Mesendoderm (in vitro differentiated cells): ENCODE results near the gene TBCD. TPM values are rescaled to one million over a fixed set of nuclear protein-coding genes. Genes with fewer than 3 reads are reported as not detected.

Source experiments
- DNase-seq: peaks from one replicate; pipeline ENCODE4 v3.0.0; 2013
- H2AK5ac ChIP-seq: 2 replicates; pipeline ENCODE4 v1.6.1; 2013; ENCODE audit warnings: low read length, inconsistent platforms
- H2BK120ac ChIP-seq: 2 replicates; pipeline ENCODE4 v1.6.1; 2013; ENCODE audit warnings: low read depth, mild to moderate bottlenecking, low read length, moderate library complexity, mixed read lengths
- H2BK15ac ChIP-seq: replicated peaks from 2 replicates; pipeline ENCODE4 v1.6.1; 2013; ENCODE audit warnings: low read depth, mild to moderate bottlenecking, moderate library complexity
- H2BK5ac ChIP-seq: 2 replicates; pipeline ENCODE4 v1.6.1; 2013; ENCODE audit warnings: low read length, inconsistent platforms
- H3K18ac ChIP-seq: 2 replicates; pipeline ENCODE4 v1.6.1; 2013; ENCODE audit warnings: mild to moderate bottlenecking, low read length, mixed read lengths
- H3K23ac ChIP-seq: one replicate; pipeline ENCODE4 v1.6.1; 2013; ENCODE audit warnings: low read length
- H3K27ac ChIP-seq: 2 replicates; pipeline ENCODE4 v1.5.1; 2013; ENCODE audit warnings: low read depth, mild to moderate bottlenecking, inconsistent platforms, low read length, moderate library complexity
- H3K27me3 ChIP-seq: 2 replicates; pipeline ENCODE4 v1.6.1; 2013; ENCODE audit warnings: low read length, control low read depth, mild to moderate bottlenecking, inconsistent platforms; ENCODE audit not compliant: insufficient read depth, poor library complexity
- H3K36me3 ChIP-seq: 2 replicates; pipeline ENCODE4 v1.6.1; 2013; ENCODE audit warnings: low read length, inconsistent platforms; ENCODE audit not compliant: control insufficient read depth, insufficient read depth
- H3K4ac ChIP-seq: one replicate; pipeline ENCODE4 v1.6.1; 2013; ENCODE audit warnings: low read depth, mild to moderate bottlenecking, low read length, moderate library complexity
- H3K4me1 ChIP-seq: 2 replicates; pipeline ENCODE4 v1.6.1; 2013; ENCODE audit warnings: low read depth, low read length, inconsistent platforms; ENCODE audit not compliant: control insufficient read depth
- H3K4me2 ChIP-seq: 2 replicates; pipeline ENCODE4 v1.6.1; 2013; ENCODE audit warnings: low read length
- H3K4me3 ChIP-seq: 2 replicates; pipeline ENCODE4 v1.5.1; 2013; ENCODE audit warnings: mild to moderate bottlenecking, low read length
- H3K56ac ChIP-seq: one replicate; pipeline ENCODE4 v1.6.1; 2013; ENCODE audit warnings: low read length
- H3K79me1 ChIP-seq: 2 replicates; pipeline ENCODE4 v1.6.1; 2013; ENCODE audit warnings: low read length, inconsistent platforms
- H3K79me2 ChIP-seq: 2 replicates; pipeline ENCODE4 v1.6.1; 2013; ENCODE audit warnings: mild to moderate bottlenecking, low read length; ENCODE audit not compliant: control insufficient read depth, insufficient read depth
- H3K9ac ChIP-seq: 2 replicates; pipeline ENCODE4 v1.6.1; 2013; ENCODE audit warnings: low read length, inconsistent platforms
- H4K5ac ChIP-seq: one replicate; pipeline ENCODE4 v1.6.1; 2013; ENCODE audit warnings: low read length
- H4K8ac ChIP-seq: one replicate; pipeline ENCODE4 v1.6.1; 2013; ENCODE audit warnings: low read depth, mild to moderate bottlenecking, control low read depth, low read length, moderate library complexity
- WGBS: extraction: QIAGEN DNeasy Blood & Tissue Kit; methylation state at CpG from one replicate; pipeline ENCODE4 v1.1.7; 2013; ENCODE audit warnings: low lambda C conversion rate, missing lambda C conversion rate; ENCODE audit not compliant: insufficient coverage; ENCODE audit errors: extremely low coverage; 5-methylcytosine and 5-hydroxymethylcytosine counted together
- polyA plus RNA-seq, 2 experiments: library from polyadenylated mRNA; stranded (reverse); fragments of 200-250 nt; gene quantifications; one replicate each; pipeline ENCODE4 v1.2.3, GENCODE V29; 2013

TBCD gene
- polyA plus RNA-seq (2013, experiment 1 of 2), result 43.3 TPM
- 41.0 TPM for polyA plus RNA-seq (2013, experiment 2 of 2)

DNA sequence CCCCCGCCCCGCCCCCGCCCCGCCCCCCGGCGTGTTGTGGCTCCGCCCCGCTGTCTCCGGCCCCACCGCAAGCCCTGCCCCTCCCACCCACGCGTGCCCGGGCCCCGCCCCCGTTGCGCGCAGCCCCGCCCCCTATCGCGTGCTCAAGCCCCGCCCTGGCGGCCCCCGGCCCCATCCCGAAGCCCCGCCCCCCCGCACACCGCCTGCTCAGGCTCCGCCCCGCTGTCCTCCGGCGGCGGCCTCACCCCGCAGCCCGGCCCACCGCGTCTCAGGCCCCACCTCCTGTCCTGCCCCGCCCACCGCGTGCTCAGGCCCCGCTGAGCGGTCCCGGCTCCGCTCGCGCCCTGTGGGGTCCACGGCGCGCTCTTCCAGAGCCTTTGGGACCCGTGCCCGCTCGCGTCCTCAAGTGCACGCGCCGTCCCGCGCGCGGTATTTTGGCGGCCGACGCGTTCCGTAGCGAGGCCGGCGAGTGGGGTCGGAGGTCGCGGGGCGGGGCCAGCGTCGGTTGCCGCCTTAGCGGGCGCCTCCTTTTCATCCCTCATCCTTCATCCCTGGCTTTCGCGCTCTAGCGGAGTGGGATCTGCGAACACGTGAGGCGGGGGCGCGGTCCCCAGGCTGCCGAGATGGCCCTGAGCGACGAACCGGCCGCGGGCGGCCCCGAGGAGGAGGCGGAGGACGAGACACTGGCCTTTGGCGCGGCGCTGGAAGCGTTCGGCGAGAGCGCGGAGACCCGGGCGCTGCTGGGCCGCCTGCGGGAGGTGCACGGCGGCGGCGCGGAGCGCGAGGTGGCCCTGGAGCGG is at the start of gene TBCD:
Gene TBCD (plus strand): TSS at position 495 of the 800 bp plus-strand sequence. CDS start 129 bp downstream, at position 624.
- Histone ChIP-seq H3K56ac (peak within 1 kb of the TSS; percentile 98), H2BK120ac (no peak within 1 kb of the TSS), H2BK15ac (no peak within 1 kb of the TSS), H3K4ac (peak within 1 kb of the TSS; percentile 87), H2BK5ac (peak within 1 kb of the TSS; percentile 78), H4K8ac (no peak within 1 kb of the TSS), H3K36me3 (peaks cover 3% of the 10 kb centered on the region), H4K5ac (no peak within 1 kb of the TSS), H3K4me2 (peak within 1 kb of the TSS; percentile 90), H3K4me3 (peak within 1 kb of the TSS; percentile 92), H3K27ac (peak within 1 kb of the TSS; percentile 68), H3K27me3 (no peaks in the 10 kb centered on the region), H3K18ac (peak within 1 kb of the TSS; percentile 42), H3K4me1 (peaks cover 10% of the 10 kb centered on the region), H3K79me1 (peaks cover 11% of the 10 kb centered on the region), H3K9ac (peak within 1 kb of the TSS; percentile 95), H3K79me2 (peaks cover 14% of the 10 kb centered on the region), H2AK5ac (no peak within 1 kb of the TSS), H3K23ac (peak within 1 kb of the TSS; percentile 99)
- peak; percentile 88 for DNase-seq
- WGBS, result no CpG with 5 or more reads among the region's 114 CpGs

DNA sequence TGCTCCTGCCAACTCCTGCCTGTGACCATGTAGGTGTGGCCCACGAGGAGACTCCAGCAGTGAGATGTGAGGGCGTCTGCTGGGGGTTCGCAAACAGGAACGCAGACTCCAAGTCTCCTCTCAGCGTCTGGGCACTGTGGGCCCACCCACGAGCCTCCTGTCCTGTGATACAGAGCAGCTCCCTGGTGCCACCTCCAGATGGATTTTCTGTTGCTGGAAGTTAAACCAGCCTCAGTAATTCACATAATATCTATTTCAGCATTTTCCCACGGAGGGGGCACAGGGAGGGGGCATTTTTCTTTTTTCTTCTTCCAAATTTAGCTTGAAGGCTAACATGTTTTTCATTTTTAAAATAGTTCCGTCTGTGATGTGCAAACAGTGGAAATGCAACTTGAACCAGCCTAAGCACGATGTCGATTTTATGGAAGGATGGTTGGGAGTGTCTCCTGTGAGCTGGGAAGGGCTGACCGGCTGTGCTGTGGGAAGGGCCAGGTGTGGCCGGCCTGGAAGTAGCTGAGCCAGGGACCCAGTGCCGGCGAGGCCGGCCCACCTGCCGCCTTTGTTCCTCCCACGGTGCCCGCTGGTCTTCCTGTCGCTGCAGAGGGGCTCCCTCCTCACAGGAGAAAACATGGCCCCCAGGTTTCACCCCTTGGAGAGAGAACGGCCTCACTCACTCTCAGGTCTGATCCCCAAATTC is 49.5 kb upstream of the TBCD start:
- H3K79me1 ChIP-seq, result no peaks in the 10 kb centered on the region
- H3K18ac ChIP-seq, result no peak overlapping the region
- no peak overlapping the region for H3K56ac ChIP-seq
- H3K9ac ChIP-seq, result no peak overlapping the region
- H3K4ac ChIP-seq, result no peak overlapping the region
- DNase-seq, result no peak
- no peak overlapping the region for H2AK5ac ChIP-seq
- no peak overlapping the region for H2BK15ac ChIP-seq
- H3K23ac ChIP-seq, result no peak overlapping the region
- H2BK120ac ChIP-seq, result no peak overlapping the region
- no peak overlapping the region for H3K27ac ChIP-seq
- no peak overlapping the region for H4K5ac ChIP-seq
- H3K4me3 ChIP-seq, result no peak overlapping the region
- no peaks in the 10 kb centered on the region for H3K36me3 ChIP-seq
- H3K4me1 ChIP-seq, result no peaks in the 10 kb centered on the region
- no peak overlapping the region for H2BK5ac ChIP-seq
- H3K4me2 ChIP-seq, result no peak overlapping the region
- no CpG with 5 or more reads among the region's 20 CpGs for whole genome bisulfite sequencing
- no peak overlapping the region for H4K8ac ChIP-seq
- H3K27me3 ChIP-seq, result peaks cover 7% of the 10 kb centered on the region
- H3K79me2 ChIP-seq, result no peaks in the 10 kb centered on the region

DNA sequence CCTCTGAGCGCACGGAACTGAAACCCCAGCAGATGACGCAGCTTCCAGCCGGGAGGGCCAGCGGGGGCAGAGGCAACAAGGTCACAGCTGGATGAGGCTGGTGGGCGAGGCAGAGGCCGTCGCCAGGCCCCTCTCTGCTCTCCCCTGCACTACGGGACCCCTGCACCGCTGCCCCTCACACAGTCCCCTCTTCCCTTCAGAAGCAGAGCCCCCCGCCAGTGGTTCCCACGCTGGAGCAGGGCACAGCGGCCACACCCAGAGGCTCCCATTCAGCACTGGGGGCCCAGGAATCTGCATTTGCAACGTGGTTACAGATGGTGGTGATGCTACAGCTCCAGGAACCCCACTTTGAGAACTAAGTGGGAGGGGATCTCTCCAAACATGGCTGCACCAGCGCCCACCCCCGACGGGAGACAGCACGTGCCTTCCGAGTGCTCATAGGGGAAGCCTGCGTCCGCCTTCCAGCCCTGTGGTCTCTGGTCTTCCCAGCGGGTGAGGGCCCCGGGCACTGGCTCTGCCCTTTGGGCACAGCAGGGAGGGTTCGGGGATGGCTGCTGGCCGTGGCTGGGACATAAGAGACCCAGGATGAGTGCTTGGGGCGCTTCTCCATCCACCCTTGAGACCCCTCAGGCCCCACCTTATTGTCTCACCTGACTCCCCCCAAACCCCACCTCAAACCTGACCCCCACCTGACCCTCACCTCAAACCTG is 48.7 kb upstream of the TBCD start:
- H3K18ac ChIP-seq, result no peak overlapping the region

DNA sequence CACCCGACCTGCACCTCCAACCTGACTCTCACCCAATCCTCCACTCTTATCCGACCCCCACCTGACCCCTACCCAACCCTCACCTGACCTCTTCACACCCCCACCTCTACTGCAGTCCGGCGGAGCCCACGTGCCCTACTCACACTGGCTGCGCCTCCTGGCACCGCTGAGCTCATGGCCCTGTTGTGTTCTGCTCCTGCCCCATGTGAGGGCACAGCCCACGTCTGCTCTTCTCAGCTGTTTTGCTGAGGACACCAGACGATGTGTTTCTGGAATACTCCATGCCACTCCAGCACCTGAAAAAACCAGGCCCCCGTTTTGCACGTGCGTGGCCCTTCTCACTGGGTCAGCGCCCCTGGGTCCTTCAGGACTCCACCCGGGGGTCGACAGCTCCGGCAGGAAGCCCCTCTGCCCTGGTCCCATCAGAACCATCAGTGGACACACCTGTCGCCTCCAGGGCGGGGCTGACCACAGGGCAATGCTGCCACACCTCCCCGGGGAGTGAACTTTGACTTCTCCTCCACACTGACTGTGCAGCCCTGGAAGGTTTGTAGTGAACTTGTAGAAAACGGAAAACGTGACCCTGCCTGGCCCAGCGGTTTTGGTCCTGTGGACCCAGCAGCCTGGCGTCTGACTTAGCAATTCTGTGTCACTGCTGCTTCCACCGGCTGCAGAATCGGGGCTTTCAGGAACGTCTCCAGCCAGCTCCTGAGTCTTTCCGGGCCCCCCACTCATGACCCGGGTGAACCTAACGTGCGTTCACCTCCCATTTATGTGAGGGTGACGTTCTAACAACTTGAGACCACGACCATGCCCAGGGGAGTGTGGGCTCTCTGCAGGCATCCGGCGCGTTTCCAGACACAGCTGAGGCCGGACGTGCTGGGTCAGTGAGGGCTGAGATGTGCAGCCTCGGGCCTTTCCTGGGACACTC is 47.7 kb upstream of the TBCD start:
- no CpG with 5 or more reads among the region's 38 CpGs for WGBS

More for the DNA sequence above, 48.7 kb upstream of the TBCD start:
- Histone ChIP-seq H3K4ac (no peak overlapping the region), H4K8ac (no peak overlapping the region), H3K9ac (no peak overlapping the region), H3K79me2 (no peaks in the 10 kb centered on the region), H2AK5ac (no peak overlapping the region), H3K27ac (no peak overlapping the region), H4K5ac (no peak overlapping the region), H3K23ac (no peak overlapping the region), H3K56ac (no peak overlapping the region), H2BK120ac (no peak overlapping the region), H2BK5ac (no peak overlapping the region), H3K27me3 (no peaks in the 10 kb centered on the region), H3K36me3 (no peaks in the 10 kb centered on the region), H3K4me1 (no peaks in the 10 kb centered on the region), H3K4me2 (no peak overlapping the region), H3K4me3 (no peak overlapping the region), H3K79me1 (no peaks in the 10 kb centered on the region), H2BK15ac (no peak overlapping the region)
- no peak for DNase-seq
- WGBS, result no CpG with 5 or more reads among the region's 26 CpGs

DNA sequence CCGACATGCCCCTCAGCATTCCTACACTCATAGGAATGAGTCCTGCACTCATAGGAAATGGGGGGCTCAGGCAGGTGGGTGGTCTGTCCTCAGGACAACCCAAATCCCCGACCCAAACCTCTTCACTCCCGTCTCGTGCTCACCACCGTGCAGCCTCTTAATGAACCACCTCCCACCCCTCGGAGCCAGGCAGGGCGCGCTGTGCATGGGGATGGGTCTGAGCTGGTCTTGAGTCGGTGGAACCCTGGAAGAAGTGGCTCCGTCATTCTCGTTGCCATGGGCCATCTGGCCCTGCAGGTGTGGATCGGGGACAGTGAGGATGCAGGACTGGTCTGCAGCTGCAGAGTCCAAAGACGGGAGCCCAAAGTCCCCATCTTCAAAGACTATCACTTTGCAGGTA is 47.0 kb upstream of the TBCD start:
- Histone ChIP-seq H4K5ac (no peak overlapping the region), H2BK15ac (no peak overlapping the region), H2BK5ac (no peak overlapping the region), H3K4me1 (no peaks in the 10 kb centered on the region), H3K79me1 (no peaks in the 10 kb centered on the region), H3K4me3 (no peak overlapping the region), H3K9ac (no peak overlapping the region), H2AK5ac (no peak overlapping the region), H2BK120ac (no peak overlapping the region), H3K4me2 (no peak overlapping the region), H3K79me2 (no peaks in the 10 kb centered on the region), H3K36me3 (no peaks in the 10 kb centered on the region), H3K27me3 (no peaks in the 10 kb centered on the region), H3K4ac (no peak overlapping the region), H3K23ac (no peak overlapping the region), H3K56ac (no peak overlapping the region), H3K27ac (no peak overlapping the region), H3K18ac (no peak overlapping the region), H4K8ac (no peak overlapping the region)
- DNase-seq, result no peak
- WGBS, result no CpG with 5 or more reads among the region's 13 CpGs

More for the DNA sequence above, 47.7 kb upstream of the TBCD start:
- Histone ChIP-seq H4K8ac (no peak overlapping the region), H2BK15ac (no peak overlapping the region), H4K5ac (no peak overlapping the region), H3K4me3 (no peak overlapping the region), H3K27ac (no peak overlapping the region), H3K56ac (no peak overlapping the region), H3K9ac (no peak overlapping the region), H3K4me1 (no peaks in the 10 kb centered on the region), H3K18ac (no peak overlapping the region), H2AK5ac (no peak overlapping the region), H3K36me3 (no peaks in the 10 kb centered on the region), H3K79me1 (no peaks in the 10 kb centered on the region), H3K23ac (no peak overlapping the region), H3K79me2 (no peaks in the 10 kb centered on the region), H2BK5ac (no peak overlapping the region), H3K4me2 (no peak overlapping the region), H3K4ac (no peak overlapping the region), H2BK120ac (no peak overlapping the region), H3K27me3 (no peaks in the 10 kb centered on the region)
- DNase-seq, result no peak
